GM12891 (cell line): Measurements from ENCODE around the gene DDX39A.
A peak's percentile ranks its signal among the peaks of the same experiment; 100 is the strongest.
"Not testable (repeated sequence)": the region's sequence is repeated elsewhere in the genome, so short reads cannot be mapped to it uniquely, and the experiment has no call there.

Experiments
- DNase-seq: peaks from one replicate; pipeline ENCODE4 v3.0.0; 2011; ENCODE audit warnings: low spot score; ENCODE audit not compliant: insufficient read length
- FAIRE-seq: peaks from 2 replicates; lab custom pipeline; 2011; peaks lifted over from hg19 to GRCh38; lab: Jason Lieb, UNC
- PAX5 ChIP-seq: IDR thresholded peaks from 2 replicates; pipeline ENCODE4 v1.6.1; 2011; ENCODE audit warnings: low read length, moderate library complexity, mild to moderate bottlenecking; ENCODE audit not compliant: insufficient read depth, severe bottlenecking
- POLR2A ChIP-seq: IDR thresholded peaks from 2 replicates; pipeline ENCODE4 v1.6.1; 2011; ENCODE audit warnings: low read depth, low read length, control low read depth
- POLR2AphosphoS5 ChIP-seq: IDR thresholded peaks from 2 replicates; pipeline ENCODE4 v1.6.1; 2011; ENCODE audit warnings: low read depth, low read length, control low read depth
- POU2F2 ChIP-seq: IDR thresholded peaks from 2 replicates; pipeline ENCODE4 v1.6.1; 2011; ENCODE audit warnings: low read depth, mild to moderate bottlenecking, control low read depth, low read length, moderate library complexity
- SPI1 ChIP-seq: IDR thresholded peaks from 2 replicates; pipeline ENCODE4 v1.6.1; 2011; ENCODE audit warnings: low read depth, low read length, control low read depth
- TAF1 ChIP-seq: IDR thresholded peaks from 2 replicates; pipeline ENCODE4 v1.6.1; 2011; ENCODE audit warnings: low read depth, low read length, control low read depth

The DDX39A gene

GRCh38 chr19:14371301-14371821 is 47.8 kb downstream of the DDX39A start:
- FAIRE-seq (no peak), DNase-seq (no peak)
- no peak for TF ChIP-seq TAF1
- no peak for TF ChIP-seq PAX5
- no peak for TF ChIP-seq POLR2A
- no peak for TF ChIP-seq SPI1
- TF ChIP-seq POLR2AphosphoS5: no peak
- TF ChIP-seq POU2F2: no peak

DNA sequence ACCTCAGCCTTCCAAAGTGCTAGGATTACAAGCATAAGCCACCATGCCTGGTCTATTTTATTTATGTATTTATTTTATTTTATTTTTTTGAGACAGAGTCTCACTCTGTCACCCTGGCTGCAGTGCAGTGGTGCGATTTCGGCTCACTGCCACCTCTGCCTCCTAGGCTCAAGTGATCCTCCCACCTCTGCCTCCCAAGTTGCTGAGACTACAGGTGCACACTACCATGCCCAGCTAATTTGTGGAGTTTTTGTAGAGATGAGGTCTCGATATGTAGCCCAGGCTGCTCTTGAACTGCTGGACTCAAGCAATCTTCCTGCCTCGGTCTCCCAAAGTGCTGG is 48.2 kb downstream of the DDX39A start:
- DNase-seq: no peak
- no peak for TF ChIP-seq PAX5
- no peak for TF ChIP-seq POLR2AphosphoS5
- TF ChIP-seq POU2F2: no peak
- TF ChIP-seq POLR2A: no peak
- no peak for TF ChIP-seq SPI1
- no peak for TF ChIP-seq TAF1
- no peak for FAIRE-seq

DNA sequence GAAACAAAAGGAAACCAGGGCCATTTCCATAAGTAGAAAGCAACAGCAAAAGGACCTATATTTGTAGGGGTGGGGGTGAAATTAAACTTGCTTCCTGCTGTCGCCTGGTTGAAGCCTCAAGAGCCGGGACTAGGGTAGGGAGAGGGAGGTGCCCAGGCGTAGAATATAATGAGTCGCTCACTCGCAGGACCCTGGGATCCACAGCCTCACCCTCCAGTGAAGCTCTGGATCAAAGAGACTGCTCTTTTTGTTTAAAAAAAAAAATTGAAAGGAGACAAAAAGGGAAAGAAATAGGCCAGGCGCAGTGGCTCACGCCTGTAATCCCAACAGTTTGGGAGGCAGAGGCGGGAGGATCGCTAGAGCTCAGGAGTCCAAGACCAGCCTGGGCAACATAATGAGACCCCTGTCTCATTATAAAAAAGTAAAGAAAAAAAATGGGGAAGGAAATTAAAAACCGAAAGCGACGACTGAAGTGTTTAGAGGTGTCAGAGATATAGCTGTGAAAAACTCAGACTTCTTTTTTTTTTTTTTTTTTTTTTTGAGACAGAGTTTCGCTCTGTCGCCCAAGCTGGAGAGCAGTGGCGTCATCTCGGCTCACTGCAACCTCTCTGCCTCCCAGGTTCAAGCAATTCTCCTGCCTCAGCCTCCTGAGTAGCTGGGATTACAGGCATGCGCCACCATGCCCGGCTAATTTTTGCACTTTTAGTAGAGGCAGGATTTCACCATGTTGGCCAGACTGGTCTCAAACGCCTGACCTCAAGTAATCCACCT is 48.8 kb downstream of the DDX39A start:
- DNase-seq (no peak), FAIRE-seq (no peak)
- TF ChIP-seq TAF1 (no peak), POU2F2 (no peak), POLR2A (no peak), PAX5 (no peak), SPI1 (no peak), POLR2AphosphoS5 (no peak)

DNA sequence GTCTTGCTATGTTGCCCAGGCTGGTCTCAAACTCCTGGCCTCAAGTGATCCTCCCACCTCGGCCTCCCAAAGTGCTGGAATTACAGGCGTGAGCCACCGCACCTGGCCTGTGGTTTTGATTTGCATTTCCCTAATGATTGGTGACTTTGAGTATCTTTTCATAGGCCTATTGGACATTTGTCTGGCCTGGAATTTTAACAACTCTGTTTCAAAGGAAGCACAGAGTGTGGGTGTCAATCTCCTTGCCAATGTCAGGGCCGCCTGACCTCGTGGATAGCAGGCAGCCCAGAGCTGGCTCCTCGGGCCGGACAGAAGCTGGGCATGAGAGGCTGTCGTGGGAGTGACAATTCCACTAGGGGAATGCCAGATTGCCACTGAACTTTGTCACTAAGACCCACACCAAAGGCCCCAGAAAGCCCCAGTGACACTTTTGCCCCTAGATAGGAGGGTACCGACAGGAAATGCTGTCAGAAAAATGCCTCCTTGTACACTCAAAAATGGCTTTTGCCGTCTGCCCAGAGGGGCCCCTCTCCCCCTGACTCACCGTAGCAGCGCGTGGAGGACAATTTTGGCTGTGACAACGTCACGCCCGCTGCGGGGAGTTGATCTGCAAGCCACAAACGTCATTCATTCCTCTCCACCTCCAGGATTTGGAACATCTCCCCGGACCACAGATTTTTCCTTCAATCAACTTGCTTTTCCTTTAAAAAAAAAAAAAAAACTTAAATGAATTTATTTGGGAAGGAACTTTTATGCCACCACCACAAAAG is 49.6 kb downstream of the DDX39A start:
- peak; percentile 60 for FAIRE-seq
- DNase-seq: no peak
- TF ChIP-seq POLR2AphosphoS5: no peak
- no peak for TF ChIP-seq PAX5
- TF ChIP-seq TAF1: peak; percentile 55; the same call in 1 of the 2 replicates
- no peak for TF ChIP-seq SPI1
- no peak for TF ChIP-seq POLR2A
- peak; percentile 61; the same call in 1 of the 2 replicates for TF ChIP-seq POU2F2

GRCh38 chr19:14368011-14368513 is 51.1 kb downstream of the DDX39A start:
- TF ChIP-seq TAF1 (no peak), POLR2AphosphoS5 (no peak), SPI1 (0 out of 2 replicates have a peak, but pooled peaks have one; percentile 41)
- FAIRE-seq (peak; percentile 57), DNase-seq (no peak)

GRCh38 chr19:14367016-14367415 is 52.1 kb downstream of the DDX39A start:
- DNase-seq (no peak), FAIRE-seq (no peak)
- TF ChIP-seq TAF1 (no peak), POLR2AphosphoS5 (no peak), PAX5 (no peak), POU2F2 (no peak), SPI1 (no peak), POLR2A (no peak)

DNA sequence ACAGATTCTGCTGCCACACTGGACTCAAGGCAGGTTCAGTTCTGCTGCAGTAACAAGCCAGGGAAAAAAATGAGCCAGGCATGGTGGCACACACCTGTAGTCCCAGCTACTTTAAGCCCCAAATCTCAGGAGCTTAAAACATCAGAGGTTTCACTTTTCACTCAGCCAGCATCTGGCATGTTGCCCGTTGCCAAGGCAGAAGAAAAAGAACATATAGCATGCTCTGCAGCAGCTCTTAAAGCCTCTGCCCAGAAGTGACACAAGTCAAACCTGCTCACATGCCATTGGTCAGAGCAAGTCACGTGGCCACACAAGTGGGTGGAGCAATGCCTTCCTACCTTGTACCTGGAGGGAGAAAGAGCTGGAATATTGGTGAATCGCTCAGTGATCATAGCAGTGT is 52.6 kb downstream of the DDX39A start:
- DNase-seq (no peak), FAIRE-seq (peak; percentile 97)
- TF ChIP-seq PAX5: no peak

DNA sequence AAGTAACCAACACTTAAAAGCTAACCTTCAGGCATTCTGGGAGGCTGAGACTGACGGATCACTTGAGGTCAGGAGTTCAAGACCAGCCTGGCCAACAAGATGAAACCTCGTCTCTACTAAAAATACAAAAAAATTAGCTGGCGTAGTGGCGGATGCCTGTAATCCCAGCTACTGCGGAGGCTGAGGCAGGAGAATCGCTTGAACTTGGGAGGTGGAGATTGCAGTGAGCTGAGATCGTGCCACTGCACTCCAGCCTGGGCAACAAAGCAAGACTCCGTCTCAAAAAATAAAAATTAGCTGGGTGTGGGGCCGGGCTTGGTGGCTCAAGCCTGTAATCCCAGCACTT is 55.1 kb downstream of the DDX39A start:
- not testable (repeated sequence) for FAIRE-seq, DNase-seq

GRCh38 chr19:14363183-14364097 is 55.7 kb downstream of the DDX39A start:
- TF ChIP-seq SPI1 (no peak), PAX5 (no peak), POLR2A (no peak), POLR2AphosphoS5 (no peak), POU2F2 (no peak), TAF1 (no peak)
- peak; percentile 74 for FAIRE-seq
- DNase-seq: no peak
